Raji (cell line): ENCODE data around the gene PRDM16.

ENCODE experiments used
- POLR2A ChIP-seq: IDR thresholded peaks from 2 replicates; pipeline ENCODE4 v1.6.1; 2011; ENCODE audit warnings: low read depth, low read length, control low read depth; ENCODE audit not compliant: insufficient read depth

The PRDM16 gene

DNA sequence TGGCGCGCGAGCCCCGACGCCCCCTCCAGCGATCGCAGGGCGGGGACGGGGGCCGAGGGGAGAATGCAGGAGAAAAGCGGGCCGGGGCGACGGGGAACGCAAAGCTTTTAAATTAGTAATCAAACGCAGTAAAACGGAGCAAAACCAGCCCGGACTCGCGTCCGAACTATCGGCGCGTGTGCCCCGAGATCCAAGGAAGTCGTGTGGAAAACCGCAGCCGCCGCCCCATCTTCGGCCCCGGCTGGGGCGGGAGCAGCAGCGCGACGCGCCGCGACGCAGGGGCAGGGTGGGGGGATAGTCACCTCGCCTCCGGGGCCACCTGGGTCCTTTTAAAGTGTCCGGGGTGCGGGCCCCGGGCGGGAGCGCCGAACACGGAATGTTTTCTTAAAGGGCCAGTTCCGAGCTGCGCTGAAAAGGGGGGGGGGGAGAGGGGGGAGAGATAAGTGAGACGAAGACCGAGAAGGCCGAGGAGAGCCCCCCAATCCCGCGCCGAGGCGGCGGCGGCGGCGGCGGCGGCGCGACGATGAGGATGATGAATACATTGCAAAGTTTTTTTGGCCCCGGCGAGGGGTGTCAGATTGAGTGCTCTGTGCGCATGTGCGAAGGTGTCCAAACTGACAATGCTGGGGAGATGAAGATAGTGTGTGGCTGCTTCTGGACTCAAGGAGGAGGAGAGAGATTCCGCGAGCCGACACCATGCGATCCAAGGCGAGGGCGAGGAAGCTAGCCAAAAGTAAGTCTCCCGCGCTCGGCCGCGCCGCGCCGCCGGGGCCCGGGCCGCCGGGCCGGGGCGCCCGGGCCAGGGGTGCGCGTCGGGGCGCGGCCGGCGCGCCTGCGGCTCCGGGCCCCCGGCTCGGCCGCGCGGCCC lies at the start of gene PRDM16:
PRDM16 (plus strand) TSS at position 640 of the 868 bp plus-strand sequence; CDS start at position 697, 57 bp downstream.
- no peak for TF ChIP-seq POLR2A

DNA sequence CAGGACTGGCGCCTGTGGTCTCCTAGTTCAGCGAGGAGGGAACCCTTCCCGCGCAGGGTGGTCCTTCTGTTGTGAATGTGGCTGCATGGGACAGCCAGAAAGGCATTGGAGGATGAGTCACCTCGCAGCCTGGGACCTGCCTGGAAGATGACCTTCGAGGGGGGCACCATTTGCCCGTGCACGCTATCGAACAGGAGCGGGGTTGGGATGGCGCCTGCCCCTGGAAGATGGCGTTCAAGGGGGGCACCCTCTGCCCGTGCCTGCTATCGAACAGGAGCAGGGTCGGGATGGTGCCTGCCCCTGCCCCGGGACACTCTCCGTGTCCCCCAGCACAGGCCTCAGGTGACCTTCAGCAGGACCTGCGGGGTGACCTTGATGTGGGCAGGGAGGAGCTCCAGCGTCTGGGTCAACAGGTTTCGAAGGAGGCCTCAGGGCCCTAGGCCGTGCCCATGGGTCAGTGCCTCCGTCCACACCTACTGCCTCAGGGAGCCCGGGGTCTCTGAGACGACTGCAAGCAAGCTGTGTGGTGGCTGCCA lies 49.4 kb upstream of the PRDM16 start:
- TF ChIP-seq POLR2A: no peak

DNA sequence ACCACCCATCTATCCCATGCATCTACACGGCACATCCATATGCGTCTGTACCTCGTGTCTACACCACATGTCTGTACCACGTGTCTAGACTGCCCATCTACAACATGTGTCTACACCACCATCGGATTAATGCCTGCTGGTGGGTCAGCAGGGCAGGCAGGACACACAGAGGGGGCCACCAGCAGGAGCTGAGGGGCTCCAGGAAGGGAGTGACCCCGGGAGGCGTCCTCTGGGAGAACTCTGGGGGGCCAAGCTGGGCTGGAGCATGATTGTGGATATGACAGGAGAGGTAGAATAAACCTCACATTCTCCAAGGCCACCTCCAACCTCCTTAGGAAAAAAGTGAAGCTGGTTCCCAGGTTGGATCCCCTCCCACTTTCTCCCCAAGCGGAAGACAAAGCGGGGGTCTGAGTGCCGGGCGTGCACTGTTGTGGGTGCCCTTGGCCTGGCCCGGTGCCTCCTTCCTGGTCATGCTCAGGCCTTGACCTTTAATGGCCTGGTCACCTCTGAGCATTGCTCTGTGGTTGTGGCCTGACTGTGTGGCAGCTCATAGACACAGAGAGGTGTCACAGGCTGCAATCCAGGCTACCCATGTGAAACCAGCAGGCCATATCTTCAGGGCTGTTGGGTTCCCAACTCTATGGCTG lies 48.6 kb upstream of the PRDM16 start:
- no peak for TF ChIP-seq POLR2A

DNA sequence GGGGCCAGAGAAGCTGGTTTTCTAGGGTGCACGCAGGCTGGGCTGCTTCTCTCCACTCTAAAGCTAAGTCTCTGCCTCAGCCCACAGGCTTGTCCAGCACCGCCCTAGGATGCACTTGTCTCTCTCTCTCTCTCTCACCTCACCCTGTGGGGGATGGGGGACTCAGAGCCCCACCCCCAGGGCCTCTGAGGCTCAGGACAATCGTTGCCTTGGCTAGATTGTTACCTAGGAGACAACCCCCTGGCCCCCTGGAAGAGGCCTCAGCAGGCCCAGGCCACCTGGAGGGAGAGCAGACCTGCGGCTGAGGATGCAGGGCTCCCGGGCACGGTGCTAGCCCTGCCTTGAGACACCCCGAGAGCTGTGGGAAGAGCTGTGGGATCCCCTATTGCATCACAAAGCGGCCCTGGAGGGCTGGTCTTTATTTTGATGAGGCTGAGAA lies 47.8 kb upstream of the PRDM16 start, which contains the start of gene ACTRT2:
ACTRT2 (plus strand) TSS at position 235 of the 439 bp plus-strand sequence. CDS start 220 bp downstream, outside the sequence.
- no peak for TF ChIP-seq POLR2A

DNA sequence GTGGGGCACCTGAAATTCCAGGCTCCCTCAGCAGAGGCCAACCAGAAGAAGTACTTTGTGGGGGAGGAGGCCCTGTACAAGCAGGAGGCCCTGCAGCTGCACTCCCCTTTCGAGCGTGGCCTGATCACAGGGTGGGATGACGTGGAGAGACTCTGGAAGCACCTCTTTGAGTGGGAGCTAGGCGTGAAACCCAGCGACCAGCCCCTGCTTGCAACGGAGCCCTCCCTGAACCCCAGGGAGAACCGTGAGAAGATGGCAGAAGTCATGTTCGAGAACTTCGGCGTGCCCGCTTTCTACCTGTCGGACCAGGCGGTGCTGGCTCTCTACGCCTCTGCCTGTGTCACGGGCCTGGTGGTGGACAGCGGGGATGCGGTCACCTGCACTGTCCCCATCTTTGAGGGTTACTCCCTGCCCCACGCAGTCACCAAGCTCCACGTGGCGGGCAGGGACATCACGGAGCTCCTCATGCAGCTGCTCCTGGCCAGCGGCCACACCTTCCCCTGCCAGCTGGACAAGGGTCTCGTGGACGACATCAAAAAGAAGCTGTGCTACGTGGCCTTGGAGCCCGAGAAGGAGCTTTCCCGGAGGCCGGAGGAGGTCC lies 47.1 kb upstream of the PRDM16 start:
- TF ChIP-seq POLR2A: no peak

DNA sequence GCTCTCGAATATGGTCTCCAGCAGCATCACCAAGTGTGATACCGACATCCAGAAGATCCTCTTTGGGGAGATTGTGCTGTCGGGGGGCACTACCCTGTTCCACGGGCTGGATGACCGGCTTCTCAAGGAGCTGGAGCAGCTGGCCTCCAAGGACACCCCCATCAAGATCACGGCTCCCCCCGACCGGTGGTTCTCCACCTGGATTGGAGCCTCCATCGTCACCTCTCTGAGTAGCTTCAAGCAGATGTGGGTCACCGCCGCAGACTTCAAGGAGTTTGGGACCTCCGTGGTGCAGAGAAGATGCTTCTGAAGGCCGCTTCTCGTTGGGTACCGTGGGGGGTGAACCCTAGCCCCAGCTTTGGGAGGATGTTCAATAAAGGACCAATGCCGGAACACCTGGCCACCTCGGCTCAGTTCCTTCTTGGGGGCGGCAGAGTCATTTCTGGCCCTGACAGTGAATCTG lies 46.5 kb upstream of the PRDM16 start:
- TF ChIP-seq POLR2A: no peak

DNA sequence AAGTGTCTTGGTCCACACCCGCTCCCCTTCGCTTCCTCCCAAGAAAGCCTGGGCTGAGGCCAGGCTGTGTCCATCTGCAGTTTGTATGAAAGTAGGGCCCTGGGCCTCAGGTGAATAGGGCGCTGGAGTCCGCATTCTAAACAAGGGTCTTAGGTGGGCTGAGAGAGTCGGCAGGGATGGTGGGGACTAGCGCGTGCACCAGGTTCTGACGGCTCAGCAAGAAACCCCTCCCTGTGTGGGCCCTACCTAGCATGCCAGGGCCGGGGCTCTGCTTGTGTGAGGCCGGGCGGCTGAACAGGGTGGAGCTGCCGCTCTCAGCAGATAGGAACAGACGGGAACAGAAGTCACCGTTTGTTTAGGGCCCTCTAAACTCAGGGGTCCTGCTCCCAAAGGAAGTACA lies 46.0 kb upstream of the PRDM16 start:
- no peak for TF ChIP-seq POLR2A

DNA sequence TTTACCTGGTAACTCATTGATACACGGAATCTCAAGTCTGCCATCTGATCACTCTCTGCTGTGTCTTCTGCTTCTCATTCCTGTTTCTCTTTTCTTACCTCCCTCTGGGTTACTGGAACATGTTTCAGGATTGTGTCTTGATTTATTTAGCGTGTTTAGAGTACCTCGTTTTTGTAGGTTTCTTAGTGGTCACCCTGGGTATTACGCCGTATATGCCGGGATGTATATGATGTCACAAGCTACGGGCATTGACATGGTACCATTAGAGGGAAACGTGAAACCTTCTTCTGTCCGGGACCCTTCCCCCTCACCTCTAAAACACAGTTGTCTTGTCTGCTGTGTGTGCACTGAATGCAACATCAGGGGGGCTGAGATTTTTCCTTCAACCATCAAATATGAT lies 45.0 kb upstream of the PRDM16 start:
- no peak for TF ChIP-seq POLR2A

DNA sequence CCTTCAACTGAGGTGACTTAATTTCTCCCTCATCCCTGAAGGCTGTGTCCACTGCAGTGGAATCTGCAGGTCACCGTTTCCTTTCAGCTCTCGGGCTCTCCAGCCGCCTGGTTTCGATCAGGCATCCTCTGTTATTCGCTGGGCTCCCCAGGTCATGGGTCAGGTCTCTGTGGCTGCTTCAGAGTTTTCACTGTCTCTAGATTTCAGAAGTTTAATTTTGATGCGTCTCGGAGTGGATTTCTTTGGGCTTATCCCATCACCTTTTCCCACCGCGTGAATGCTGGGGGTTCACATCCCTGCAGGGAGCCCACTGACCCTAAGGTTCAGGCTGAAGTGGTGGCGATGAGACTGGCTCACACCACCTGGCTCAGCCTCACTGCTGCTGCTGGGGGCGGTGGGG lies 44.4 kb upstream of the PRDM16 start:
- TF ChIP-seq POLR2A: no peak

DNA sequence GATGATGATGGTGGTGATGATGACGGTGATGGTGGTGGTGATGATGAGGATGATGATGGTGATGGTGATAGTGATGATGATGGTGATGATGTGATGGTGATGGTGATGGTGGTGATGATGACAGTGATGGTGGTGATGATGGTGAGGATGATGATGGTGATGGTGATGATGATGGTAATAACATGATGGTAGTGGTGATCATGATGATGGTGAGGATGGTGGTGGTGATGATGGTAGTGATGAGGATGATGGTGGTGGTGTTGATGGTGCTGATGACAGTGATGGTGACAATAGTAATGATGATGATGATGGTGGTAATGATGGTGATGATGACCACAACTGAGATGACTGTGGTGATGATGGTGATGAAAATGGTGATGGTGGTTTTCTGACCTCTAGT lies 42.9 kb upstream of the PRDM16 start:
- no peak for TF ChIP-seq POLR2A

DNA sequence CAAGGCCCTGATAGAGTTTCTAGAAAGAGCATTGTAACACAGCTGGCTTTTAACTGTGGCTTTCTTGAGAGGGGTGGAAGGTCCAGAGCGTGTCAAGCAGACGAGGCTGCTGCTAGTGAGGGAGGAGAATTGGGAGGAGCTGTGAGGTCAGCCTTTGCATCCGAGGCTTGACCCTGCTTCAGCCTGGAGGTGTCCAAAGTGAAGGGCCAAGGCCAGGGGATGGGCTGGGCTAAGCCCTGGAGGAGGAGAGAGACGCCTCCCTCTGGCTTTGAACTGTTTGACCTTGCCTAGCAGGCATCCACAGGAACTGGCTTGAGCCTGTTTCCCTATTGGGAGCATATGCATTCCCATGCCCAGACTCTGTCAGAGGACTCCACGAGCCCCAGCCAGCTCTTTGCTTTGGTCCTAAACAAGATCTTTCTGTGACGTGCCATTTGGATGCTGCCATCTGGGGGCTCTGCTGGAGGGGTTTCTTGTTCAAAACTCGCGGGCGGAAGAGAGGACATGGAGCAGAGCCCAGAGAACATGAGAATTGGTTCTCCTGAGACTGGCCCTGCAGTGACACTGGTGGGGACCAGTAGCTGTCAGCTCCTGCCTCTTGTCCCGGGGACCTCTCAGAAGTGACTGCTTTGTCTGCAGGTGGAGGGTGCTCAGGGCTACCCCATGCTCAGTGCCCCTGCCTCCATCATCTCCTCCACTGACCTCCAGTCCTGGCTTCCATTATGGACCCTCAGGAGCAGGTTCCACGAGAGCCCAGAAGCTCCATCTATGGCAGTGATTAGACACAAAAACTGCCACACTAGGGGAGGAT lies 42.2 kb upstream of the PRDM16 start:
- TF ChIP-seq POLR2A: no peak

DNA sequence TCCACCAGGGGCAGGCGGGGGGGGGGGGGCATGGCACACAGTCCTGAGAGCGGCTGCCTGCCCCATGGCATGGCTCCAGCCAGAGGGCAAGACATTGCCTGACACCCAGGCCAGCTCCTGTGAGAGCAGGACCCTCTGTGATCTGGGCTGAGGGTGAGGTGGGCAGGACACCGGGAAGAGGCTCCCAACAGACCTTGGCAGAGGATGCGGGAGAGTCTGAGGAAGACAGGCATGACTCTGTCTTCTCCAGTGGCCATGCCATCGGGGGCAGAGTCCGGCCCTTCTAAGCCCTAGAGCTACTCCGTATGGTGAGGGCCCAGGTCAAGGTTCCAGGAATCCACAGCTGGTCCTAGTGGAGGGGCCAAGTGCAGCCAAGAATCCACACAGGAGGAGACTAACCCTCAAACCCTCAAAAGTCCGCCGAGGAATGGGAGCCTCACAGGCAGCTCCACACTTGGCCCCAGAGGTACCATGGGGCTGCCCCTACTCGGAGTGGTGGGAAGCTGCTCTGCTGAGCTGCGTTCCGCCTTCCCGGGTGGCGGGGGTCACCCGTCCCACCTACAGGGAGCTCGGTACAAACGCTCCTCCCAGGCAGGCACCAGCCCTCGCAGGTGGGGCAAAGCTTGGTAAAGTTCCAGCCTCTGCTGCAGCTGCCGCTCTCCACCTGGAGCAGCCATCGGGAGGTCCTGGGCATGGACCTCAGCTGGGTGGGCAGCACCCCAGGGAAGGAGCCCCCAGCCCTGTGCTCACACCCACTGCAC lies 41.2 kb upstream of the PRDM16 start:
- no peak for TF ChIP-seq POLR2A

DNA sequence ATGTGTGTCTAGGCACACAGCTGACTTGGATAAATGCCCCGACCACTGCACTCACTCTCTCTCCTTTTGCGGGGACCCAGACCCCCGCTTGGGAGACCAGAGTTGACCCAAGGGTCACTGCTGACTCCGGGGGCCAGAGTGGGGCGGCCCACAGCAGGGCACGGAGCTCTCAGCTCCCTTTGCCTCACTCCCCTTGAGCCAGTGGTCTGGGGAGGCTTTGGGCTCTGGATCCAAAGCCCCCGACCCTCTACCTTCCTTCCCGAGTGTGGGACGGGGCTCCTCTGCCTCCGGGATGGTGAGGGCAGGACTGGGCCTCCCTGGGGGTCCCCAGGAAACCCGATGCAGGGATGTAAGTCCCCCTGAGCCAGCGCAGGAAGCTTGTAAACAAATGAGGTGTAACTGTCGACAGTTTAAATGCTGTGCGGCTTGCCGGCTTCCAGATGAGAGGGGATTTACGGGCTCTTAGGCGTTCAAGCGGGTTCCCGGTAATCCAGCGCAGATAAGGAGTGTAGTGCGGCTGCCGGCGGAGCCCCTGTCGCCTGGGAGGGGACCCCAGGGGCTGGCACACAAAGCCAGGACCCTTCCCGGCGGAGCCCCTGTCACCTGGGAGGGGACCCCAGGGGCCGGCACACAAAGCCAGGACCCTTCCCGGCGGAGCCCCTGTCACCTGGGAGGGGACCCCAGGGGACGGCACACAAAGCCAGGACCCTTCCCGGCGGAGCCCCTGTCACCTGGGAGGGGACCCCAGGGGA lies 40.3 kb upstream of the PRDM16 start:
- no peak for TF ChIP-seq POLR2A
